Measurements from ENCODE around the gene MEIOC.
"Not testable (repeated sequence)": the region's sequence is repeated elsewhere in the genome, so short reads cannot be mapped to it uniquely, and the experiment has no call there.

MEIOC gene

GRCh38 chr17:44655983-44656710 lies at the start of gene MEIOC:
Gene MEIOC (plus strand): TSS chr17:44656468. CDS start chr17:44656614, 146 bp downstream.
- peak; percentile 1 for DNase-seq (ENCODE audit: low spot score)

- DNase-seq (ENCODE audit: low spot score): no peak
Measured at GRCh38 chr17:44606658-44607057, 49.6 kb upstream of the MEIOC start.

- DNase-seq (ENCODE audit: low spot score): no peak
Measured at GRCh38 chr17:44607836-44608690, 48.2 kb upstream of the MEIOC start.

GRCh38 chr17:44608727-44609435 lies 47.4 kb upstream of the MEIOC start:
- no peak for DNase-seq (ENCODE audit: low spot score)

DNA sequence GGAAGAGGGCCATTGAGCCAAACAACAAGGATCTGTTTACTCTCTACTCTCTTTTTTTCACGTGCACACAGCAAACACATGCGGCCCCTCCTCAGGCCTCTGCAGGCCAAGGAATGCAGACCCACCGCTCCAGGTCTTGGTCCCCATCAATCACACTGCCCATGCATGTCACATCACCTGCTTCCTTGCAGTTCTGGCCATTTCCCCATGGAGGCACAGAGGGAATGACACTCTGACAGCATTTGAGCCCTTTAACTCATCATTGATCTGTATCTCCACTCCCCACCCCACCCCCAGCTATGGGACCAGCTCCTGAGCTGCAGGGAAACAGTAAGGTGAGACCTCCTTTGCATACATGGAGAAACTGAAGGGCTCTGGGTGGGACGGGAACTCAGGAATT lies 45.9 kb upstream of the MEIOC start:
- DNase-seq (ENCODE audit: low spot score): no peak

DNA sequence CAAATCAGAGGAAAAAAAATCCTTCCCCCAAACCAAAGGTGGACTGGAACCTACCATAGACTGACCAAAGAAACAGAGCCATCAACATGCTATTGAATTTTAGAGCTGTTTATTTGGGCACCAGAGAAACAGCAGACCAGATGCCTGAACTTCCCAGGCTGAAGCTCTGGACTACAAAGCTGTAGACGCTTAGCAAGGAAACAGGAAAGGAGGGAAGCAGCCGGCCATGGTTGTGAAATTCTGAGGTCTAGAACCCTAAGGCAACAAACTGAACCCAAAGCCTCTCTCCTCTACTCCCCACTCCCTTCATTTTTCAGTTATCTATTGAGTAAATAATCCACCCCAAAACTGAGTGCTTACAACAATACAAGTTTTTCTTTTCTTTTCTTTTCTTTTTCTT lies 45.4 kb upstream of the MEIOC start:
- no peak for DNase-seq (ENCODE audit: low spot score)

GRCh38 chr17:44614862-44615261 lies 41.4 kb upstream of the MEIOC start:
- DNase-seq (ENCODE audit: low spot score): no peak

- DNase-seq (ENCODE audit: low spot score): not testable (repeated sequence)
Measured at GRCh38 chr17:44618652-44619051, 37.6 kb upstream of the MEIOC start.

DNA sequence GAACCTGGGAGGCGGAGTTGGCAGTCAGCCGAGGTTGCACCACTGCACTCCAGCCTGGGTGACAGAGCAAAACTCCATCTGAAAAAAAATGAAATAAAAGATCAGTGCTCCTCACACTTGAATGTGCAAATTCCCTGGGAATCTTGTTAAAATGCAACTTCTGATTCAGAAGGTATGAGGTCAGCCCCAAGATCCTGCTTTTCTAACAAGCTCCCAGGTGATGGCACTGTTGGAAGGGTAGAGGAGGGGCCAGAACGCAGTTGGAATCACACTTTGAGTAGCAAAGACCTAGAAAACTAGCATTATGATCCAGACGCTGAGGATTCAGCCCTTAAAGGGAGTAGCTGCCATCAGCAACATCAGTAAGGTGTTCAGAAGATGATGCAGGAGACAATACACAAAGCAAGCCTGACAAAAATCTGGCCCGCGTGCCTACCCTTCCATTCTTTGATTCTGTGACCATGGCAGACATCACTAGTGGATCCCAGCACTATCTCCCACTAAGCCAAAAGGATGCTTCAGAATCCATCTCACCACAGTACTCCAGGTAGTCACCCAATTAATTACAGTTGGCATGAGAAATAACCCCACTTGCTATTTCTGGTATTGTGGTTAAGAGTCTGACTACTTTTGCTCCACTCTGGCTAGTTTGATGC lies 33.1 kb upstream of the MEIOC start:
- no peak for DNase-seq (ENCODE audit: low spot score)

DNA sequence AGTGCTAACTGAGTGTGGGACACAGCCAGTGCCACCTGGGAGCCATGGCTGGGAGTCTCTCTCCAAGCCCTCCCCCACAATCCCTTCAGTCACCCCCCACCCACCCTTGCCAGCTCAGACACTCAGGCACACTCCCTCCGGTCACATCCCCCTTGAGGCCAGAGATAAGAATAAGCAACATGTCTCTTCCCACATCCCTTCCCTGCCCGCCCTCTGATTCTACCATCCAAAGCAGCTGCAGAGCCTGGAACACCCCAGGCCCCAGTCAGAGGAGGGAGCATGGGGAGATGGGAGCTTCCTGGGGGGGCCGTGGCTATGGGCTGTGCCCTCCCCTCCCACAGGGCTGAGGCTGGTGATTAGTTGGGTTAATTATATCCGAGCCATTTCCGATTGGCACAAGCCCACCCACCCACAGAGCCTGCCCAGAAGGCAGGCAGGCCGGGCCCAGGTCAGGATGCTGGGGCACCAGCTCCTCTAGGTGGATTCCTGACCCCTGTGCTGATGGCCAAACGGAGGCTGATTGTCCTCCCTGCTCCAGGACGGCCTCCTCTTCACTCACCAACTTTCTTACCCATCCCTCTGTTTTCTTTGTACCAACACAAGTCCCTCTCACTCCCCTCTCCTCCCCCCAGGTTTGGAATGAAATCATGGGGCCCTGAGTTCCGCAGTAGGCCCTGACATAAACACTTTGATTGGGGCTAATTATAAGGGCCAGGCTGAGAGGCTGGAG lies 28.6 kb upstream of the MEIOC start:
- no peak for DNase-seq (ENCODE audit: low spot score)

DNA sequence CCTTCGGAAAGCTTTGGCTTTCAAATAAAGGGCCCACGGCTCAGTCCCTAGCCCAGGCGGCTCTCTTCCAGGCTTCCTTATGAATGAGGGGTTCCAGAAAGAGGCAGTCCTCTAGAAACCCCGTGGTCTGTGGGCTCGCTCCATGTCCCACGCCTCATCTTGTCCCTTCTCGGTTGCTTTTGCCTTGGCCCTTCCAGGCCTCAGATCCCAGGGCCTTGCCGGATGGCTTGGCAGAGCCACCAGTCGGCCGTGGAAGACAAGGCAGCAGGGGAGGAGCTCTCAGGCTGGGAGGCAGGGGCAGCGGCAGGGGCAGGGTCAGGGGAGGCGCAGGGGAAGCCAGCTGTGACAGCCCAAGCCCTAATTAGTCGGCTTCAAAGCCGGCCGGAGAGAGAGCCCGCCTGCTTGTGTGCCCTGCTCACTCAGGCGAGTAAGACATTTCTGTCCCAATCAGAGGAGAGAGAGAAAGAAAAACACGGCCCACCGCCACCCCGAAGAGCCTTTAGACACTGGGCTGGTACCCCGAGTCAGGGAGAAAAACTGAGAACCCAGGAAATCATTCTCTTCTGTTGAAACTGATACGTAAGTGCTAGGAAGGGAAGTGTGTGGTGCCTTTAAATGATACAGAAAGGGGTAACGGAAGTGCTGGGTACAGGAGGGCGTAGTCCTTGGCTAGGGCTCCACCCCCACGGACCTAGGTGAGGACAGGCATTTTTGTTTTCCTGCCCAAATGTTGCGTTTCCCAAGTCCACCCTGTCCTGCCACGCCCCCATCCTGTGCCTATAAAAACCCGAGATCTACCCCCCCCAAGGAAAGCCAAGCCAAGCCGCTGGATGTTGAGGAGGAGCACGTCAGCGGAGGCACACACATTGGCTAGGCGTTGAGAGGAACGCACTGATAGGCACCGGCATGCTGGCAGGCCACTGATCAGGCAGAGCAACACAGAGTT lies 27.8 kb upstream of the MEIOC start:
- DNase-seq (ENCODE audit: low spot score): no peak

GRCh38 chr17:44629314-44629713 lies 27.0 kb upstream of the MEIOC start:
- DNase-seq (ENCODE audit: low spot score): no peak

- no peak for DNase-seq (ENCODE audit: low spot score)
Measured at GRCh38 chr17:44630703-44631102, 25.6 kb upstream of the MEIOC start.

- no peak for DNase-seq (ENCODE audit: low spot score)
Measured at GRCh38 chr17:44633998-44634397, 22.3 kb upstream of the MEIOC start.

DNA sequence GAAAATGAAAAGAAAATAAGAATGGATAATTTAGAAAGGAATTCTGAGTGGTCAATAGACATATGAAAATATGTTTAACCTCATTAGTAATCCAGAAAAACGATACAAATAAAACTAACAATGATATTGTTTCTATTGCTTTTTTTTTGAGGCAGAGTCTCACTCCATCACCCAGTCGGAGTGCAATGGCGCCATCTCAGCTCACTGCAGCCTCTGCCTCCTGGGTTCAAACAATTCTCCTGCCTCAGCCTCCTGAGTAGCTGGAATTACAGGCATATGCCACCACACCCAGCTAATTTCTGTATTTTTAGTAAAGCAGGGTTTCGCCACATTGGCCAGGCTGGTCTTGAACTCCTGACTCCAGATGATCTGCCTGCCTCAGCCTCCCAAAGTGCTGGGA lies 21.9 kb upstream of the MEIOC start:
- DNase-seq (ENCODE audit: low spot score): not testable (repeated sequence)

DNA sequence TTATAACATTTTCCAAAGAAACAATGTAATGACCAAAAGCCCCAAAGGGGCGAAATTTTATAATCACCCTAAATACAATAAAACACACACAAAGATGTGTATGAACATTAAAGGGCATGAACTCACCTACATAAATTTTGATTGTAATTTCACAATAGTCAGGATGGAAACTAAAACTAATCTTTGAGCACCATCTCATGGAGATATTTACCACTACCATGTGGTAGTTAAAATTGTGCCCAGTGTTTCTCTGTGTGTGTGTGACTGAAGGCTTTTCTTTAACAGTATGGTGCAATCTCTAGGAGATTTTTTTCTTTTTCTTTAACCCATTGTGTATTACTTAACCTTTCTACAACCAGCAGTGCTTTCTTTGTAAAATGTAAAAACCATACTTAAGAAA lies 19.7 kb upstream of the MEIOC start:
- no peak for DNase-seq (ENCODE audit: low spot score)

DNA sequence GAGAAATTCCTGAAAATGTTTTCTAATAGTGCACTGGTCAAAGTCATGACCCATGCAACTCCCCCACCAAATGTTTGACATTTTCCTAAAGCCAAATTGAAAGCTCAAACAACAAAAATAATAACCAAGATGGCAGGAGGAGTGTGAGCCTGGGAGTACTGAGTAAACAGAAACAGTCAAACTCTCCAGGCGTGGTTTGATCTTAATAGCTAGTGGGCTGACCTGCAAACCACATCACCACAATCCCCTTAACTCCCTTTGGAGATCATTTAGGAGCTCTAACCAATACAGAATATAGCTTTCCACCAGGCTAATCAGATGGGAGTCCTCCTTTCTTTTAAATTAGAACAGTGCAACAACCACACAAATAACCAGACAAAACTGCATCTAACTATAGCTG lies 19.2 kb upstream of the MEIOC start:
- no peak for DNase-seq (ENCODE audit: low spot score)

GRCh38 chr17:44642834-44643233 lies 13.4 kb upstream of the MEIOC start:
- no peak for DNase-seq (ENCODE audit: low spot score)

DNA sequence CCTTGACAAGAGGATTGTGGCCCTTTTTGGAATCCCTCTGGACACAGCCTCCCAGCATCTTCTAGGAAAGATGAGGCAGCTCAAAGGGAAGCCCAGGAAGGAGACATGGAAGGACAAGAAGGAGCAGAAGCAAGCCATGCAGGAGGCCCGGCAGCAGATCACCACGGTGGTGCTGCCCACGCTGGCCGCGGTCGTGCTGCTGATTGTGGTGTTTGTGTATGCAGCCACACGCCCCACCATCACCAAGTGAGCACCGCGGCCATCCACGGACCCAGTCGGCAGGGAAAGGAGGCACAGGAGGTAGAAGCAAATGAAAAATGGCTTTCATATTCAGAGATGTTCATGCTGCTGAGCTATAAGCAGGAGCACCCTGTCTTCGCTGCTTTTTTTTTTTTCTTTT lies 10.9 kb upstream of the MEIOC start:
- no peak for DNase-seq (ENCODE audit: low spot score)

DNA sequence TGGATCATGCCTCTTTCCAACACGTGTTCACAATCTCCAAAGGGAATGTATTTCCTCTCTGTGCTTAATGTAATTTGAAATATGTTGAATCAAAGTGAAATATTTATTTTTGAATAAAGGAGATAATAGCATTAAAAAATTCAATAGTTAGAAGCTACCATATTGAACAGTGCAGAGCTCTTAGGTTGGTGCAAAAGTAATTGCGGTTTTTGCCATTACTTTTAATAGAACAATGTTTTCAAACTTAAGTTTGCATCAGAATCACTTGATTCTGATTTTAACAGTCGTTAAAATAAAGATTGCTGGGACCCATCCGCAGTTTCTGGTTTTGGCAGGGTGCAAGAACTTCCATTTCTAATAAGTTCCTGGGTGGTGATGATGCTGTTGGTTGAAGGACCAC lies 10.0 kb upstream of the MEIOC start:
- DNase-seq (ENCODE audit: low spot score): no peak
